A549 (cell line): Measurements from ENCODE around the gene SBF1. TPM values are rescaled to one million over a fixed set of nuclear protein-coding genes. Genes with fewer than 3 reads are reported as not detected.

Experiments
- ATAC-seq, 2 experiments: fragments of 200-7000 bp in 1 of 2; fragments of >200 bp in 1 of 2; cut with Nextera tagmentation in 1 of 2; cut with Tn5 transposase in 1 of 2; 3 replicates each; pipeline versions ENCODE4 v1.8.0 to v1.9.1; 2018 to 2020; ENCODE audit warnings: mild to moderate bottlenecking in 1 of 2, moderate library complexity in 1 of 2
- CTCF ChIA-PET: fragments of 300-600 bp; sonication (Branson Sonifier 250); formaldehyde crosslinking; extraction: SDS; loops from one replicate; lab custom pipeline; 2021; ENCODE audit warnings: antibody characterized with exemption, inconsistent platforms; lab: Yijun Ruan, JAX
- POLR2A ChIA-PET: fragments of 350-600 bp; formaldehyde crosslinking; extraction: SDS; loops from one replicate; lab custom pipeline; 2021; ENCODE audit warnings: antibody characterized with exemption, inconsistent platforms; lab: Yijun Ruan, JAX
- DNase-seq, 2 experiments: peaks; one replicate each; pipeline versions ENCODE4 v3.0.0 to v3.0.0-alpha.2; 2011 to 2016; ENCODE audit warnings: low read depth in 1 of 2, low spot score in 1 of 2
- FAIRE-seq: peaks from 2 replicates; lab custom pipeline; 2011; peaks lifted over from hg19 to GRCh38; lab: Jason Lieb, UNC
- H3K27ac ChIP-seq, 2 experiments: fragments of >200 bp; sonication (Bioruptor Twin); formaldehyde crosslinking; 3 replicates each; pipeline ENCODE4 v1.5.1; 2016 to 2017
- H3K4me1 ChIP-seq: fragments of >200 bp; sonication (Bioruptor Twin); formaldehyde crosslinking; 3 replicates; pipeline ENCODE4 v1.6.1; 2016
- H3K4me2 ChIP-seq: fragments of >200 bp; sonication (Bioruptor Twin); formaldehyde crosslinking; 3 replicates; pipeline ENCODE4 v1.6.1; 2016
- H3K4me3 ChIP-seq: fragments of >200 bp; sonication (Bioruptor Twin); formaldehyde crosslinking; 3 replicates; pipeline ENCODE4 v1.5.1; 2016
- H3K9me3 ChIP-seq: fragments of >200 bp; sonication (Bioruptor Twin); formaldehyde crosslinking; 3 replicates; pipeline ENCODE4 v1.6.1; 2016
- BHLHE40 ChIP-seq: IDR thresholded peaks from 2 replicates; pipeline ENCODE4 v1.6.1; 2012; ENCODE audit warnings: low read depth, low read length, inconsistent platforms
- CBX8 ChIP-seq: fragments of 200-600 bp; sonication (generic); IDR thresholded peaks from 2 replicates; pipeline ENCODE4 v1.6.1; 2016
- CTCF ChIP-seq: fragments of >200 bp; sonication (Bioruptor Twin); formaldehyde crosslinking; IDR thresholded peaks from 3 replicates; pipeline ENCODE4 v1.5.1; 2016
- ESRRA ChIP-seq: fragments of 150-350 bp; IDR thresholded peaks from 2 replicates; pipeline ENCODE4 v1.6.1; 2014; ENCODE audit warnings: mild to moderate bottlenecking, low read length, borderline replicate concordance
- FOSB ChIP-seq: fragments of 250-450 bp; sonication (Bioruptor Pico); IDR thresholded peaks from 2 replicates; pipeline ENCODE4 v1.5.0; 2020; ENCODE audit warnings: mild to moderate bottlenecking, moderate library complexity
- FOSL2 ChIP-seq, 2 experiments: fragments of 450-650 bp in 1 of 2; fragments of >200 bp in 1 of 2; sonication (Bioruptor Twin) in 1 of 2; formaldehyde crosslinking; IDR thresholded peaks; 2 replicates each; pipeline versions ENCODE4 v1.5.0 to v1.6.1; 2016 to 2020; ENCODE audit warnings: mild to moderate bottlenecking in 1 of 2, moderate library complexity in 1 of 2
- FOXS1 ChIP-seq: fragments of 250-450 bp; sonication (Bioruptor Pico); IDR thresholded peaks from 2 replicates; pipeline ENCODE4 v1.5.0; 2020; ENCODE audit warnings: mild to moderate bottlenecking, moderate library complexity
- GATA3 ChIP-seq: IDR thresholded peaks from 2 replicates; pipeline ENCODE4 v1.6.1; 2012; ENCODE audit warnings: borderline replicate concordance
- HES2 ChIP-seq: fragments of >200 bp; sonication (Bioruptor Twin); formaldehyde crosslinking; IDR thresholded peaks from 2 replicates; pipeline ENCODE4 v1.6.1; 2016
- HEYL ChIP-seq: fragments of 250-450 bp; sonication (Bioruptor Pico); IDR thresholded peaks from 2 replicates; pipeline ENCODE4 v1.8.0; 2021; ENCODE audit warnings: mild to moderate bottlenecking, moderate library complexity
- HOXA7 ChIP-seq: fragments of 250-450 bp; sonication (Bioruptor Pico); IDR thresholded peaks from 2 replicates; pipeline ENCODE4 v1.5.0; 2020; ENCODE audit warnings: mild to moderate bottlenecking, moderate library complexity
- HOXB13 ChIP-seq: fragments of 250-450 bp; sonication (Bioruptor Pico); IDR thresholded peaks from 2 replicates; pipeline ENCODE4 v1.5.0; 2020; ENCODE audit warnings: low read depth, mild to moderate bottlenecking, moderate library complexity
- JUN ChIP-seq, 2 experiments: fragments of >200 bp; sonication (Bioruptor Twin); formaldehyde crosslinking; IDR thresholded peaks; 2 replicates in 1 of 2; 3 replicates in 1 of 2; pipeline ENCODE4 v1.6.1; 2016 to 2017
- KDM1A ChIP-seq: fragments of 200-600 bp; sonication (generic); IDR thresholded peaks from 2 replicates; pipeline ENCODE4 v1.6.1; 2016; ENCODE audit warnings: low read depth, mild to moderate bottlenecking
- KDM5A ChIP-seq: fragments of 200-600 bp; sonication (generic); IDR thresholded peaks from 2 replicates; pipeline ENCODE4 v1.6.1; 2016; ENCODE audit warnings: antibody characterized with exemption, mild to moderate bottlenecking
- MAFK ChIP-seq: fragments of 450-650 bp; IDR thresholded peaks from 2 replicates; pipeline ENCODE4 v1.6.1; 2014; ENCODE audit not compliant: partially characterized antibody
- MAZ ChIP-seq: fragments of 150-350 bp; IDR thresholded peaks from 2 replicates; pipeline ENCODE4 v1.6.1; 2014; ENCODE audit warnings: antibody characterized with exemption, low read depth, low read length, borderline replicate concordance
- NFE2L2 ChIP-seq: fragments of 150-350 bp; conservative IDR thresholded peaks from 2 replicates; pipeline ENCODE4 v1.6.1; 2014; ENCODE audit warnings: low read length
- NPAS2 ChIP-seq: fragments of 250-450 bp; sonication (Bioruptor Pico); IDR thresholded peaks from 2 replicates; pipeline ENCODE4 v1.8.0; 2022; ENCODE audit warnings: mild to moderate bottlenecking, moderate library complexity, borderline replicate concordance
- PHF8 ChIP-seq: fragments of 200-600 bp; sonication (generic); IDR thresholded peaks from 2 replicates; pipeline ENCODE4 v1.6.1; 2016; ENCODE audit warnings: low read depth, mild to moderate bottlenecking, antibody characterized with exemption, moderate library complexity, borderline replicate concordance
- POLR2A ChIP-seq: IDR thresholded peaks from 2 replicates; pipeline ENCODE4 v1.6.1; 2012; ENCODE audit warnings: mild to moderate bottlenecking, low read length
- RCOR1 ChIP-seq: fragments of 150-350 bp; IDR thresholded peaks from 2 replicates; pipeline ENCODE4 v1.6.1; 2014; ENCODE audit warnings: antibody characterized with exemption, low read length, low read depth
- RFX5 ChIP-seq: fragments of 450-650 bp; IDR thresholded peaks from 2 replicates; pipeline ENCODE4 v1.7.1; 2014; ENCODE audit warnings: antibody characterized with exemption, mild to moderate bottlenecking, moderate library complexity
- RNF2 ChIP-seq: fragments of 200-600 bp; sonication (generic); IDR thresholded peaks from 2 replicates; pipeline ENCODE4 v1.6.1; 2016; ENCODE audit warnings: low read depth, mild to moderate bottlenecking, antibody characterized with exemption, moderate library complexity, borderline replicate concordance
- TFCP2L1 ChIP-seq: fragments of 250-450 bp; sonication (Bioruptor Pico); IDR thresholded peaks from 2 replicates; pipeline ENCODE4 v1.5.0; 2021; ENCODE audit warnings: mild to moderate bottlenecking
- TP53 ChIP-seq: fragments of 250-450 bp; sonication (Bioruptor Pico); IDR thresholded peaks from 2 replicates; pipeline ENCODE4 v1.5.0; 2021; ENCODE audit warnings: mild to moderate bottlenecking, moderate library complexity
- USF2 ChIP-seq: fragments of 450-650 bp; IDR thresholded peaks from 2 replicates; pipeline ENCODE4 v1.6.1; 2014; ENCODE audit warnings: antibody characterized with exemption
- ZC3H11A ChIP-seq: fragments of 450-650 bp; IDR thresholded peaks from 2 replicates; pipeline ENCODE4 v1.6.1; 2014; ENCODE audit warnings: antibody characterized with exemption, mild to moderate bottlenecking
- ZFP36 ChIP-seq: fragments of 450-650 bp; IDR thresholded peaks from 2 replicates; pipeline ENCODE4 v1.6.1; 2014; ENCODE audit warnings: borderline replicate concordance; ENCODE audit not compliant: partially characterized antibody
- ZSCAN20 ChIP-seq: fragments of 250-450 bp; sonication (Bioruptor Pico); IDR thresholded peaks from 2 replicates; pipeline ENCODE4 v1.8.0; 2022; ENCODE audit warnings: mild to moderate bottlenecking, moderate library complexity
- WGBS: methylation state at CpG from one replicate; pipeline ENCODE4 v1.1.6; 2017; ENCODE audit errors: missing lambda C conversion rate; 5-methylcytosine and 5-hydroxymethylcytosine counted together
- polyA plus RNA-seq, 4 experiments: library from polyadenylated mRNA; depleted of rRNA in 3 of 4; stranded (reverse); fragments of >200 nt; fragmentation: RNase III in 1 of 4; extraction: RNeasy Plus Mini Kit Qiagen cat#74134 plus additional on column Dnase treatment in 1 of 4; gene quantifications; 2 replicates in 3 of 4; 3 replicates in 1 of 4; pipeline ENCODE4 v1.2.3, GENCODE V29; 2011 to 2017

The SBF1 gene
- polyA plus RNA-seq, 2 of the 4 experiments (the other 2 are of a cell fraction) = 9.6 to 23.0 TPM

- H3K27ac ChIP-seq = no peak overlapping the region
- CTCF ChIA-PET = interaction anchor here (0.6 to 1.0 kb wide), 2 partner anchors 161 to 166 kb away, joined by 3 to 4 read pairs; no protein-coding TSS in a partner anchor
- TF ChIP-seq JUN (IDR thresholded peaks at IDR 0.05) = no peak
- no peak for TF ChIP-seq RNF2
- no peak for TF ChIP-seq KDM5A
- no peak for TF ChIP-seq USF2
- TF ChIP-seq KDM1A = no peak
- no peak for TF ChIP-seq HOXB13 (CRISPR knock-in tag)
- TF ChIP-seq TFCP2L1 (CRISPR knock-in tag) = no peak
- no peak for TF ChIP-seq NFE2L2
- TF ChIP-seq NPAS2 (CRISPR knock-in tag) = no peak
- TF ChIP-seq MAFK = no peak
- no peak for TF ChIP-seq FOXS1
- TF ChIP-seq ZFP36 = no peak
- no peak for TF ChIP-seq HOXA7 (CRISPR knock-in tag)
- TF ChIP-seq ESRRA = no peak
- no peak for TF ChIP-seq RCOR1
- no peak for TF ChIP-seq BHLHE40
- TF ChIP-seq CBX8 = no peak
- TF ChIP-seq ZSCAN20 = no peak
- no peak for TF ChIP-seq TP53
- 93% methylated on average over 9 of the region's 13 CpGs for WGBS
- DNase-seq = no peak
- H3K4me1 ChIP-seq = no peaks in the 10 kb centered on the region
- H3K4me3 ChIP-seq = no peak overlapping the region
- no peak; a peak in 1 of 6 replicates for ATAC-seq
- no peak for FAIRE-seq
- no peaks in the 10 kb centered on the region for H3K9me3 ChIP-seq
- POLR2A ChIA-PET = no interaction called here
- H3K4me2 ChIP-seq = no peak overlapping the region
These were observed 57.2 kb downstream of the SBF1 start for GRCh38 chr22:50417411-50418210.

- TF ChIP-seq FOSL2 (IDR thresholded peaks at IDR 0.05) (no peak), FOSL2 (CRISPR knock-in tag; IDR thresholded peaks at IDR 0.05) (no peak), HEYL (CRISPR knock-in tag) (no peak), POLR2A (no peak), KDM5A (no peak), HOXB13 (CRISPR knock-in tag) (no peak), PHF8 (no peak), CTCF (no peak), FOXS1 (no peak), ZC3H11A (no peak), RFX5 (no peak), GATA3 (no peak), RCOR1 (no peak), MAZ (no peak), HES2 (no peak), FOSB (CRISPR knock-in tag) (no peak), JUN (IDR thresholded peaks at IDR 0.05) (no peak), ZFP36 (no peak)
- Histone ChIP-seq H3K4me3 (no peak overlapping the region), H3K4me1 (no peaks in the 10 kb centered on the region), H3K4me2 (no peak overlapping the region), H3K9me3 (no peaks in the 10 kb centered on the region), H3K27ac (no peak overlapping the region)
- ATAC-seq (no peak), DNase-seq (no peak), FAIRE-seq (no peak)
- CTCF ChIA-PET = no interaction called here
- 86% methylated on average over 7 of the region's 8 CpGs for WGBS
- POLR2A ChIA-PET = no interaction called here
These were observed 57.8 kb downstream of the SBF1 start for GRCh38 chr22:50416996-50417395.
